DLD1 (cell line): ENCODE data around the gene TMEM248.
"Not testable (repeated sequence)": the region's sequence is repeated elsewhere in the genome, so short reads cannot be mapped to it uniquely, and the experiment has no call there.

Experiments
- in situ Hi-C: cut with HindIII; loops from 2 replicates; pipeline ENCODE4 v1.10.0; 2017; ENCODE audit warnings: low sequenced_read_pairs

The TMEM248 gene, protein sequence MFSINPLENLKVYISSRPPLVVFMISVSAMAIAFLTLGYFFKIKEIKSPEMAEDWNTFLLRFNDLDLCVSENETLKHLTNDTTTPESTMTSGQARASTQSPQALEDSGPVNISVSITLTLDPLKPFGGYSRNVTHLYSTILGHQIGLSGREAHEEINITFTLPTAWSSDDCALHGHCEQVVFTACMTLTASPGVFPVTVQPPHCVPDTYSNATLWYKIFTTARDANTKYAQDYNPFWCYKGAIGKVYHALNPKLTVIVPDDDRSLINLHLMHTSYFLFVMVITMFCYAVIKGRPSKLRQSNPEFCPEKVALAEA

DNA sequence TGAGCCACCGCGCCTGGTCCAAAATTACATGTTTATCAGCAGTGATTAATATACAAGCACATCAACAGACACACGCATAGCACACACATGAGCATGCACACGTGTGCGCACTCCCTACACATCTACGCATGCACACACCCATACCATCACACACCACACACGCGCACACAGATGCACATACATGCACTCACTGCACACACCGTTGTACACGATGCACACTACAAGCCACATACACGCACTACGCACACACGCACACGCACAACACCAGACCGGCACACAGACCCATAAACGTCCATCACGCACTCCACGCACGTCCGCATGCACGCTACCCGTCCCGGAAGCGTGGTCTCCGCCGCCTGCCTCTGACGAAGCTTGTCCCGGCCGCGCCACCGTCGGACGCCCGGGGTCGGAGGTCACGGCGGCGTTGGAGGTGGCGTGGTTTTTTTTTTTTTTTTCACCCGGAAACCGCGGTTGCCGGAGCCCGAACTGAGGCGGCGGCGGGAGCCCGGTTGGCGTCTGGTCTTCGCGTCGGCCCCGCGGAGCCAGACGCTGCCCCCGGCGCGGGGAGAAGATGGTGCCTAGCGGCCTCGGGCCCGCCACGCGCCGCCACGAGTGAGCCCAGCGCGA, at the start of gene TMEM248:
TMEM248 (plus strand) TSS at position 457 of the 627 bp plus-strand sequence. CDS start 20,641 bp downstream, outside the sequence.
- in situ Hi-C loops = no loop called here

DNA sequence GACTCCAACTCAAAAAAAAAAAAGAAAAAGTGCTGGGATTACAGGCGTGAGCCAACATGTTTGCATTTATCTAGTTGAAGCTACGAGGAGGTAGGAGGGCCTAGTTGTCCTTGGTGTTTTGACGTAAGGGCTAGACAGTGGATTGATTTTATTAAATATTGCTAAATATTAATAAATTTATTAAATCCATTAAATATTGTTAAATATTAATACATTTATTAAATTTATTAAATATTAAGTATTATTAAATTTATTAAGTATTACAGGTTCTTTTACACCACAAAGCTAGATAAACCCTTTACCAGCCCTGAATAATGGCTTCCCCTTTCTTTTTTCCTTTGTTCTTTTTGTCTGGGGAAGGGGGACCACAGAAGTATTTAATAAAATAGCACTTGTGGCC, 47.5 kb upstream of the TMEM248 start:
- in situ Hi-C loops = no loop called here

DNA sequence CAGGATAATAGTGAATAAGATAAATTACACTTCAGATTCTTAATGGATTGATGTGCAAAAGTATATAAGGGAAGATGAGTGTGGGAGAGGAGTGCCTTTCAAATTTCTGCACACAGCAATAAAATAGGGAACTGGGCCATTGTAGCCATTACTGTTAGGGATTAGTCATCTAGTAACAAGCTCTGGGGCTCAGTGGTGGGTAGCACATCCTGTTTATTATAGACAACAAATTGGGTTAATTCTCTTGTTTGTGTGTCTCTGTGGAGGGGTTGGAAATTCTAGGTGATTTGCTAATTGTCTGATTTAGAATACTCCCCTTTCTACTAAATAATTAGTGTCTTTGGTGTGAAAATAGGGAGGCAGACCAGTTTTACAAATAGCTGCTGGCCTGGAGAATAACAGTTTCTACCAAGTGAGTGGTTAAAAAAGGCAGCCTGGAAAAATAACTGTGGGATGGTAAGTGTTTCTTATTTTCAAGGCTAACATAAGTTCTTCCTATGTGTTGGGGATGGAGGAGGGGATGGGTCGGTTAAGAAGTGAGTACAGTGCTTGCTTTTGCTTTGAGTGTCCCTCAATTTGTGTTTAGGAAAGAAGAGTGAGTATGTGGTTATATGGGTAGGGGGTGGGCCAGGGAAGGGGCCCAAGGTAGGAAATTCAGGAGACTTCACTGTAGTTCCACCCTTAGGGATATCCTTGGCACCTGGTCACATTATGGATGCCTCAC, 43.3 kb upstream of the TMEM248 start:
- in situ Hi-C loops = no loop called here

DNA sequence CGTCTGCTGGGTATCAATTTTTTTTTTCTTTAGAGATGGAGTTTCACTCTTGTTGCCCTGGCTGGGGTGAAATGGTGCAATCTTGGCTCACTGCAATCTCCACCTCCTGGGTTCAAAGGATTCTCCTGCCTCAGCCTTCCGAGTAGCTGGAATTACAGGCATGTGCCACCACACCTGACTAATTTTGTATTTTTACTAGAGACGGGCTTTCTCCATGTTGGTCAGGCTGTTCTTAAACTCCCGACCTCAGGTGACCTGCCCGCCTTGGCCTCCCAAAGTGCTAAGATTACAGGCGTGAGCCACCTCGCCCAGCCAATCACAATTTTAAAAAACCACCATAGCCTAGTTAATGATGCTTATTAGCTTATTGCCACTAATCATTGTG, 42.7 kb upstream of the TMEM248 start:
- in situ Hi-C loops = not testable (repeated sequence)

DNA sequence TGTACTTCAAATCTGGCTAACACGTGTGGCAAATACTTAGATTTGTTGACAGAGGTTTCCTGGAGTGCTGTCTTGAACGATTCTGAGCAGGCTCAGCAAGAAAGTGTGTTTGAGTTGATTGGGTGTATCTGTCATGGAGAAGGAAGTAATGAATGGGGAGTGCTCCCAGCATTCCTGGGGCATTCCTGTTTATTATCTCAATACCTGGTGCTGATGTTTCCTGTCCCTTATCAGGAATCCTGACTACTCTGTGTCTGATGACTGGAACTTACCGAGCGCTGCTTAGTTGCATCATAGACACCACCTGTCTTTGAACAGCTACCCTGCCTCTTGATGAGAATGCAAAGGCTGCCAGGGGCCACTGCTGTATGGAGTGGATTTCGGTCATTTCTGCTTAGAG, 41.0 kb upstream of the TMEM248 start:
- in situ Hi-C loops = no loop called here

DNA sequence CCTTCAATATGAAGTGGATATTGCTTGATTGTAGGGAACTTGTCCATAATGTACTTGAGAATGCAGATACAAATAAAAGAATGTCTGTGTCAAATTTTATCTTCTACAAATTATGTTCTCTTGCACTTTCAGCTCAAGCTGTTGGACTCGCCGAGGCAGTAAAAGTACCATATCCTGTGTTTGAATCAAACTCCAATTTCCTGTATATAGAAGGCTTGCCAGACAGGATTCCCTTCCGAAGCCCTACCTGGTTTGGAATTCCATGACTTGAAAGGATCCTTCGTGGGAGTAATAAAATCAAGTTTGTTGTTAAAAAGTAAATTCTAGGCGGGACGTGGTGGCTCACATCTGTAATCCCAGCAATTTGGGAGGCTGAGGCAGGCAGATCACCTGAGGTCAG, 40.4 kb upstream of the TMEM248 start:
- in situ Hi-C loops = not testable (repeated sequence)

DNA sequence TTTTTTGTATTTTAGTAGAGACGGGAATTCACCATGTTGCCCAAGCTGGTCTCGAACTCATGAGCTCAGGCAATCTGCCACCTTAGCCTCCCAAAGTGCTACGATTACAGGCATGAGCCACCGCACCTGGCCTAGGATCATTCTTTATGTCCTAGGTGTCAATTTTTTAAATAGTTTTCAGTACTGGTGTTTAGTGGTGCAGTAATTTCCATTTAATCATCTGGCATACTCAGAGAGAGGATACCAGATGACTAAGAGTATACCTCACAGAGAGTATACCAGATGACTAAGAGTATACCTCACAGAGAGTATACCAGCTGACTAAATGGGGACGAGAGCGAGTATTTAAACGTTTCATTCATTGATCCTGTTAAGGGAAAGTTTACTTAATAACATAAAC, 37.3 kb upstream of the TMEM248 start:
- in situ Hi-C loops = no loop called here

DNA sequence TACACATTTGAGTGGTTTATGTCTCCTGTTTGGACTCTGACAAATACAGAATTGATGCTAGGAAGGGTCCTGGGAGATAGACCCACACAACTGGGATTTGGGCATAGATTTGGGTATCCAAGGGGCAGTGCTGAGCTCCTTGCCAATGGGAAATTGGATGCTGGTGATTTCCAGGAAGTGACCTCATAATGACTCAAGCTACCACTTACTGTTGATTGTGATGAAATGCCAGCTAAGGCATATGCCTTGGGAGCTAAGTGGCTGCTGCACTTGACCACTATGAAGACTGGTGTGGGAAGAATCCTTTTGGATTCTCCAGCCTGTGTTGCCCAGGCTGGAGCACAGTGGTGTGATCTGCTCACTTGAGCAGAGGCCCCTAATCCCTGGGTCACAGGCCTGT, 36.5 kb upstream of the TMEM248 start:
- in situ Hi-C loops = not testable (repeated sequence)

DNA sequence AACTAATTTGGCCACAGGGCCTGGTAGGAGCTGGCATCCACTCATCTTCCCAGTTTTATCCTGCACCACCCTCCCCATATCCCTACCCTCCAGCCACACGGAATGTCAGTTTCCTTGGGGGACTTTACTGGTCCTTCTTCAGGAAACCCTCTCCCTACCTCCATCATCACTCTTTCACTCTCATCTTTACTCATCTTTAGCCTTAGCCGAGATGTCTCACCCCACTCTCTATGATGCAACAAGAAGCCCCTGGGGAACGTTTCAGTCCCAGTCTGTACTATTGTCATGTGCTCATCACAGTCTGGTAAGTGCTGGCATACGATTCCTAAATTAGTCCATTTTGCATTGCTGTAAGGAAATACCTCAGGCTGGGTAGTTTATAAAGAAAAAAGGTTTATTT, 34.9 kb upstream of the TMEM248 start:
- in situ Hi-C loops = no loop called here

DNA sequence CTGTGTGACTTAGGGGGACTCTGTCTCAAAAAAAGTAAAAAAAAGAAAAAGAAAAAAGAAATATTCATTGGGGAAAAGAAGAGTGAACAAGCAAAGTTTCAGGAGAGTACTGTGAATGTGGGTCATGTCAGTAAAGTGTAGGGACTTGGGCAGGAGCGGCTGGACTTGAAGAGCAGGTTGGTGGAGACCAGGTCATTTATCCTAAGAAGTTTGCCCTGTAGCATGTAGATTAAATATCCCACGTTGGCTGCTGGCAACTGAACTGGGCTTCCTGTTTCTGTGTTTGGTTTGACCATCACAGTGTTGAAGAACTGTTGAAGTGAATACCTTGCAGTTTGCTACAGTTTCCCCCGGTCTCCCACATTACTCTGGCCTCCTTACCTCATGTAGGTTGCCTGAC, 32.8 kb upstream of the TMEM248 start:
- in situ Hi-C loops = not testable (repeated sequence)

DNA sequence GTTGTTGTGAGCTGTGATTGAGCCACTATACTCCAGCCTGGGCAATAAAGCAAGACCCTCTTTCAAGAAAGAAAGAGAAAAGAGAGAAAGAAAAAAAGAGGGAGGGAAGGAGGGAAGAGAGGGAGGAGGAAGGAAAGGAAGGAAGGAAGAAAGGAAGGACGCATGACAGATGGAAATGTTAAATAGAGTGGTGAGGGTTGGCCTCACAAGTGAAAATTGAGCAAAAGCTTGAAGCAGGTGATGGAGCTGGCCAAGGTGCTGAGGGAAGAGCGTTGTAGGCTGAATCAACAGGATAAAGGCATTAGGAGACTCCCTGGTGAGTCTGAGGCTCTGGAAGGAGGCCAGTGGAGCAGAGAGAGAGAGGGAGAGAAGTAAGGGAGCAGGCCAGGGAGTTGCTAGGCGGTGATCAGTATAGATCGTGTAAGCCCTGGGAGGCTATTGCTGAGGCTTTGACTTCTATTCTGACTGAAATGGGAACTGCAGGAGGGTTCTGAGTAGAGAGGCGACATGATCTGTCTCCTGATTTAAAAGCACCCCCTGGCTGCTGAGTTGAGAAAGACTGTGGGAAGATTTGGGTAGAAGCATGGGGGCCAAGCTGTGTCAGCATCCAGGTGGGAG, 26.5 kb upstream of the TMEM248 start:
- in situ Hi-C loops = no loop called here

DNA sequence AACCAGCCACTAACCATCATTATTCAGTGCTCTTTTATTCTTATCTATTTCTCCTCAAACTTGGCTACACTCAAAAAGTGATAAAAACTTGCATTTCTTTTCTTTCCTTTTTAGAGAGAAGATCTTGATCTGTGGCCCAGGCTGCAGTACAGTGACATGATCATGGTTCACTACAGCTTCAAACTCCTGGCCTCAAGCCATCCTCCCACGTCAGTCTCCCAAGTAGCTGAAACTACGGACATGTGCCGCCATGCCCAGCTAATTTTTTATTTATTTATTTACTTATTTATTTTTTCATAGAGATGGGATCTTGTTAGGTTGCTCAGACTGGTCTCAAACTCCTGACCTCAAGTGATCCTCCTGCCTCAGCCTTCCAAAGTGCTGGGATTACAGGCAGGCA, 24.6 kb upstream of the TMEM248 start:
- in situ Hi-C loops = no loop called here

DNA sequence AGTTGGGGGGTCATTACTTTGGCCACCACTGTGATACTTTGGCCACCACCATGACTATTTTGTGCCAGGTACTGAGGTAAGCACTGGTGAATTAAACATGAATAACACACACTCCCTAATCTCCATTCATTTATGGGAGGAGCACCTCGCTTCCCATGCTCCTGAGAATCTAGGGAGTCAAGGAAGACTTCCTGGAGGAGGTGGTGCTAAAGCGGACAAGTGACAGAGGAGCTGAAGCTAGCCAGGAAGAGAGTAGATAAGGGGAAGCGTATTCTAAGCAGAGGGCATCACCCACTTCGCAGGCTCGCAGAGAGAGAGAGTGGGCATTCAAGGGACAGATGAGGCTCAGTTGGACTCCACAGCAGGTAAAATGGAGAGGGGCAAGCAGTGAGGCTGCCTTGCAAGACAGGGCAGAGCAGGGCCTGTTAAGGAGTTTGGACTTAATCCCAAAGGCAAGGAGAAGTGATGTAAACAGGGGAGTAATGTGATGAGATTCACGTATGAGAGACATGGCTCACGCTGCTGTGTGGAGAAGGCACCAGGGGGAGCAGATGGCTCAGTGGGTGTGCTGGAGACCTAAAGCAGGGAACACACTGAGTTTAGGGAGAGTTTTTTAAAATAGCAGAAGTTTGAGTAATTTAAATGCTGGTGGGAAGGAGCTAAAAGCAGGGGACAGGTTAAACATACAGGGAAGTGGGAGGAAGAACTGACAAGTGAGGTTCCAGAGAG, 21.3 kb upstream of the TMEM248 start:
- in situ Hi-C loops = no loop called here

DNA sequence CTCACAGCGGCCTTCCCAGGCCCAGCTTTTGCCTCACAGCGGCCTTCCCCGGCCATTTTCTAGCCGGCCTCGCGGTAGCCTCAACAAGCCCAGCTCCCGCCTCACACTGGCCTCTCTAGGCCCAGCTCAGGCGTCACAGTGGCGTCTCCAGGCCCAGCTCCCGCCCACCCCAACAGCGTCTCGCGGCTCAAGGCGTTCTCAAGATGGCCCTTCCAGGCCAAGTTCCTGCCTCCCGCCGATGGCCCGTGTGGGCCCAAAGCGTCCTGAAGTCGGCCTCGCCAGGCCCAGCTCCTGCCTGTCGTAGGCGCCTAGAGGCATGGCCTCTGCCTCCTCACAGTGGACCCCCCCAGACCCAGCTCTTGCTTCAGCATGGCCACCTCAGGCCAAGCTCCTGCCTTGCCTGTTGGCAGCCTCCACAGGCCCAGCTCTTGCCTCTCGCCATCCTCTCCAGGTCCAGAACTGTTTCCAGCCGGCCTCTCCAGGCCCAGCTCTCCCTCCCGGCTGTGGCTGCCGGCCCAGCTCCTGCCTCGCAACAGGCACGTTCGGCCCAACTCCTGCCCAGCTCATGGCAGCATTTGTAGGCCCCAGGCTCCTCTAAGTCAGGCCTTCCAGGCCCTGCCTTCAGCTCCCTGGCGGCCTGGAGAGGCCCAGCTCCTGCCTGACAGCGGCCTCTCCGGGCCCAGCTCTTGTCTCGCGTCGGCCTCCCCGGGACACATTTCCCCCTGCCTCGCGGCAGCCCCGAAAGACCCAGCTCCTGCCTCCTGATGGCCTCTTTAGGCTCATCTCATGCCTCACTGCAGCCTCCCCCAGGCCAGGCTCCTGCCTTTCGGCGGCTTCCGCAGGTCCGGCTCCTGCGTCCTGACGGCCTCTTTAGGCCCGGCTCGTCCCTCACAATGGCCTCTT, 18.8 kb upstream of the TMEM248 start:
- in situ Hi-C loops = no loop called here

DNA sequence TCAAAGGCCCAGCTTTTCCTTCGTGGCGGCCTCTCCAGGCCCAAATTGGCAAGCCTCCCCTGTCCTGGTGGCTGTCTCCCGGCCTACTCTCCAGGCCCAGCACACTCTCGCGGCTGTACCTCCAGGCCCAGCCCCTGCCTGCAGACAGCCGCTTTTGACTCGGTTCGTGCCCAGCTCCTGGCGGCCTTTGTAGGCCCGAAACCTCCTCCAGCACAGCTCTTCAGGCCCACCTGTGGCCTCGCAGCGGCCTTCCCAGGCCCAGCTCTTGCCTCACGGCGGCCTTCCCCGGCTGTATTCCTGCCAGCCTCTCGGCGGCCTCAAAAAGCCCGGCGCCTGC, 18.2 kb upstream of the TMEM248 start:
- in situ Hi-C loops = no loop called here

DNA sequence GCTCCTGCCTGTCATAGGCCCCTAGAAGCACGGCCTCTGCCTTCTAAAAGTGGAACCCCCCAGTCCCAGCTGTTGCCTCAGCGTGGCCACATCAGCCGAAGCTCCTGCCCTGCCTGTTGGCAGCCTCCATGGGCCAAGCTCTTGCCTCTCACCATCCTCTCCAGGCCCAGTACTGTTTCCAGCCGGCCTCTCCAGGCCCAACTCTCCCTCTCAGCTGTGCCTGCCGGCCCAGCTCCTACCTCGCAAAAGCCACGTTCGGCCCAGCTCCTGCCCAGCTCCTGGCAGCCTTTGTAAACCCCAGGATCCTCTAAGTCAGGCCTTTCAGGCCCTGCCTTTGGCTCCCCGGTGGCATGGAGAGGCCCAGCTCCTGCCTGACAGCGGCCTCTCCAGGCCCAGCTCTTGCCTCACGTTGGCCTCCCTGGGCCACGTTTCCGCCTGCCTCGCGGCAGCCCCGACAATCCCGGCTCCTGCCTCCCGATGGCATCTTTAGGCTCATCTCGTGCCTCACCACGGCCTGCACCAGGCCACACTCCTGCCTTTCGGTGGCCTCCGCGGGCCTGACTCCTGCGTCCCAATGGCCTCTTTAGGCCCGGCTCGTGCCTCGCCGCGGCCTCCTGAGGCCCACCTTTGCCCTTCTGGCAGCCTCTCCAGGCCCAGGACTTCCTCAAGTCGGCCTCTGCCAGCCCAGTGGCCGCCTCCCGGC, 17.5 kb upstream of the TMEM248 start:
- in situ Hi-C loops = no loop called here

DNA sequence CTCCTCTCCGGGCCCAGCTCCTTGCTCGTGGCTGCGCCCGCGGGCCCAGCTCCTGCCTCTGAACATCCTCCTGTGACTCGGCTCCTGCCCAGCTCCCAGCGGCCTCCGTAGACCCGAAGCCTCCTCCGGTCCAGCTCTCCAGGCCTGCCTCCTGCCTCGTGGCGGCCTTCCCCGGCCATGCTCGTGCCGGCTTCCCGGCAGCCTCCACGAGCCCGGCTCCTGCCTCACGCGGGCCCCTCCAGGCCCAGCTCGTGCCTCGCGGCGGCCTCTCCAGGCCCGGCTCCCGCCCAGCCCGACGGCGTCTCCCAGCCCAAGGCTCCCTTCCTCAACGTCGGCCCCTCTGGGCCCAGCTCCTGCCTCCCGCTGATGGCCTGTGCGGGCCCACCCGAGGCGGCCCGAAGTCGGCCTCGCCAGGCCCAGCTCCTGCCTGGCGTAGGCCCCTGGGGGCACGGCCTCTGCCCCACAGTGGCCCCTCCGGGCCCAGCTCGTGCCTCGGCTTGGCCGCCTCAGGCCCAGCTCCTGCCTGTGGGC, 16.9 kb upstream of the TMEM248 start:
- in situ Hi-C loops = no loop called here

DNA sequence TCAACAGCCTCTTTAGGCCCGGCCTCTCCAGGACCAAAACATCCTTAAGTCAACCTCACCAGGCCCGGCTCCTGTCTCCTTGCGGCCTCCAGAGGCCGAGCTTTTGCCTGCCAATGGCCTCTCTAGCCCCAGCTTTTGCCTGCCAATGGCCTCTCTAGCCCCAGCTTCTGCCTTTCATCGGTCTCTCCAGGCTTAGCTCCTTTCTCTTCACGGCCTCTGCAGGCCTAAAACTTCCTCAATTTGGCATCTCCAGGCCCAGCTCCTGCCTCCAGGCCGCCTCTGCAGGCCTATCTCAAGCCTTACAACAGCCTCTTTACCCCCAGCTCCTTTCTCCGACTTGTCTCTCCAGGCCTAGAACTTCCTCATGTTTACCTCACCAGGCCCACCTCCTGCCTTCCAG, 15.7 kb upstream of the TMEM248 start:
- in situ Hi-C loops = no loop called here

DNA sequence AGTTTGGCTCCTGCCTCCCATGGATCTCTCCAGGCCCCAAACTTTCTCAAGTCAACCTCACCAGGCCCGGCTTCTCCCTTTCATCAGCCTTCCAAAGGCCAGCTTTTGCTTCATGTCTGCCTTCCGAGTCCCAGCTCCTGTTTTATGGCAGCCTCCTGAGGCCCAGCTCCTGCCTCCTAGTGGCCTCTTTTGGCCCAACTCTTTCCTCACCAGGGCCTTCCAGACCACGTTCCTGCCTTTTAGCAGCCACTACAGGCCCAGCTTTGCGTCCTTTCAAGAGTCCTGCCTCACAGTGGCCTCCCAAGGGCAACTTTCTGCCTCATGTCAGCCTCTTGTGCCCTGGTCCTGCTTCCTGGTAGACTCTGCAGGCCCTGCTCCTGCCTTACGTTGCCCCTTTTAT, 15.3 kb upstream of the TMEM248 start:
- in situ Hi-C loops = no loop called here
